ENCODE results near the gene FBXW7. TPM values are rescaled to one million over a fixed set of nuclear protein-coding genes. Genes with fewer than 3 reads are reported as not detected.

FBXW7 gene
- total and polyA plus RNA-seq, 2 of the 8 experiments (the other 6 are each of a cell fraction or from before 2014, with no cell fraction given): 6.0 to 26.7 TPM

- TF ChIP-seq SIN3A (conservative IDR thresholded peaks at IDR 0.05 in 1 of 2, IDR thresholded peaks at IDR 0.05 in 1 of 2; ENCODE audit: low read depth in 1 of 2, low read length in 2 of 2): no peak
- TF ChIP-seq RXRA (IDR thresholded peaks at IDR 0.05; ENCODE audit: insufficient read depth, low read depth, low read length): no peak
Observed at GRCh38 chr4:152540293-152540674, 4.4 kb upstream of the FBXW7 start (continued).
